H9 (cell line): ENCODE data around the gene QARS1. TPM values are rescaled to one million over a fixed set of nuclear protein-coding genes. Genes with fewer than 3 reads are reported as not detected.

Experiments
- DNase-seq: peaks from one replicate; pipeline ENCODE4 v3.0.0-alpha.2; 2017
- H2AFZ ChIP-seq: one replicate; pipeline ENCODE4 v1.6.1; 2013; ENCODE audit warnings: mild to moderate bottlenecking, low read length, control low read depth, moderate library complexity
- H2AK5ac ChIP-seq: 2 replicates; pipeline ENCODE4 v1.6.1; 2013; ENCODE audit warnings: low read length, control low read depth, mixed read lengths; ENCODE audit not compliant: insufficient read length
- H2BK120ac ChIP-seq: one replicate; pipeline ENCODE4 v1.6.1; 2013; ENCODE audit warnings: low read depth, mild to moderate bottlenecking, low read length, control low read depth, inconsistent platforms; ENCODE audit not compliant: poor library complexity, severe bottlenecking
- H2BK12ac ChIP-seq: 2 replicates; pipeline ENCODE4 v1.6.1; 2013; ENCODE audit warnings: low read length, control low read depth, mixed read lengths, low read depth; ENCODE audit not compliant: insufficient read length
- H2BK15ac ChIP-seq: 2 replicates; pipeline ENCODE4 v1.6.1; 2013; ENCODE audit warnings: low read depth, low read length, control low read depth
- H2BK20ac ChIP-seq: one replicate; pipeline ENCODE4 v1.6.1; 2013; ENCODE audit warnings: low read depth, mild to moderate bottlenecking, low read length, control low read depth, inconsistent platforms; ENCODE audit not compliant: poor library complexity, severe bottlenecking
- H2BK5ac ChIP-seq: 2 replicates; pipeline ENCODE4 v1.6.1; 2013; ENCODE audit warnings: low read length, control low read depth, mixed read lengths; ENCODE audit not compliant: insufficient read length
- H3K14ac ChIP-seq: 2 replicates; pipeline ENCODE4 v1.6.1; 2013; ENCODE audit warnings: low read length, control low read depth; ENCODE audit not compliant: insufficient read depth
- H3K18ac ChIP-seq: 2 replicates; pipeline ENCODE4 v1.6.1; 2013; ENCODE audit warnings: low read depth, mild to moderate bottlenecking, mixed read lengths, low read length, control low read depth; ENCODE audit not compliant: insufficient read length
- H3K23ac ChIP-seq: 2 replicates; pipeline ENCODE4 v1.6.1; 2013; ENCODE audit warnings: low read length, control low read depth, mixed read lengths, low read depth; ENCODE audit not compliant: insufficient read length
- H3K23me2 ChIP-seq: 2 replicates; pipeline ENCODE4 v1.6.1; 2013; ENCODE audit warnings: low read depth, mild to moderate bottlenecking, mixed read lengths, low read length, control low read depth; ENCODE audit not compliant: insufficient read length, poor library complexity, severe bottlenecking
- H3K27ac ChIP-seq: 2 replicates; pipeline ENCODE4 v1.5.1; 2013; ENCODE audit warnings: low read length, control low read depth, mixed read lengths, low read depth; ENCODE audit not compliant: insufficient read length
- H3K27me3 ChIP-seq: 2 replicates; pipeline ENCODE4 v1.6.1; 2013; ENCODE audit warnings: low read length, control low read depth, inconsistent platforms; ENCODE audit not compliant: insufficient read depth
- H3K4ac ChIP-seq: 2 replicates; pipeline ENCODE4 v1.6.1; 2013; ENCODE audit warnings: low read depth, mild to moderate bottlenecking, control low read depth, inconsistent platforms, low read length, moderate library complexity
- H3K4me1 ChIP-seq: 2 replicates; pipeline ENCODE4 v1.6.1; 2013; ENCODE audit warnings: low read length, control low read depth, inconsistent platforms; ENCODE audit not compliant: insufficient read depth
- H3K4me2 ChIP-seq: 2 replicates; pipeline ENCODE4 v1.6.1; 2013; ENCODE audit warnings: low read length, control low read depth, mixed read lengths; ENCODE audit not compliant: insufficient read length, insufficient read depth
- H3K56ac ChIP-seq: 2 replicates; pipeline ENCODE4 v1.6.1; 2013; ENCODE audit warnings: low read depth, mild to moderate bottlenecking, mixed read lengths, low read length, control low read depth; ENCODE audit not compliant: insufficient read length
- H3K79me1 ChIP-seq: 2 replicates; pipeline ENCODE4 v1.6.1; 2013; ENCODE audit warnings: low read depth, mild to moderate bottlenecking, moderate library complexity, low read length, control low read depth, inconsistent platforms; ENCODE audit not compliant: insufficient read depth, poor library complexity, severe bottlenecking
- H3K79me2 ChIP-seq: 2 replicates; pipeline ENCODE4 v1.6.1; 2013; ENCODE audit warnings: low read length, control low read depth, inconsistent platforms; ENCODE audit not compliant: insufficient read depth
- H3K9ac ChIP-seq: 2 replicates; pipeline ENCODE4 v1.6.1; 2013; ENCODE audit warnings: low read length, control low read depth, mixed read lengths; ENCODE audit not compliant: insufficient read length; ENCODE audit errors: extremely low read depth
- H3K9me3 ChIP-seq: one replicate; pipeline ENCODE4 v1.6.1; 2013; ENCODE audit warnings: low read depth, low read length, inconsistent platforms; ENCODE audit not compliant: control insufficient read depth
- H3T11ph ChIP-seq: one replicate; pipeline ENCODE4 v1.6.1; 2013; ENCODE audit warnings: mild to moderate bottlenecking, low read length, control low read depth, inconsistent platforms
- H4K20me1 ChIP-seq: one replicate; pipeline ENCODE4 v1.6.1; 2013; ENCODE audit not compliant: control insufficient read depth, insufficient read length, insufficient read depth
- H4K5ac ChIP-seq: 2 replicates; pipeline ENCODE4 v1.6.1; 2013; ENCODE audit warnings: low read depth, mild to moderate bottlenecking, mixed read lengths, low read length, control low read depth; ENCODE audit not compliant: insufficient read length
- H4K8ac ChIP-seq: replicated peaks from 2 replicates; pipeline ENCODE4 v1.6.1; 2013; ENCODE audit warnings: low read length, control low read depth, mixed read lengths, low read depth; ENCODE audit not compliant: insufficient read length
- H4K91ac ChIP-seq: 2 replicates; pipeline ENCODE4 v1.6.1; 2013; ENCODE audit warnings: low read depth, mild to moderate bottlenecking, moderate library complexity, mixed read lengths, low read length, control low read depth; ENCODE audit not compliant: insufficient read length
- H3K27ac Mint-ChIP-seq, 3 experiments: 2 replicates in 2 of 3; 3 replicates in 1 of 3; pipeline ENCODE4 v1.8.0; 2020 to 2021; ENCODE audit warnings: mixed read lengths in 3 of 3, mild to moderate bottlenecking in 1 of 3, moderate library complexity in 1 of 3
- H3K27me3 Mint-ChIP-seq: 2 replicates; pipeline ENCODE4 v1.8.0; 2021; ENCODE audit warnings: low read depth, mild to moderate bottlenecking, moderate library complexity, mixed read lengths
- H3K36me3 Mint-ChIP-seq, 3 experiments: 2 replicates in 2 of 3; 3 replicates in 1 of 3; pipeline ENCODE4 v1.8.0; 2020 to 2021; ENCODE audit warnings: low read depth in 3 of 3, mixed read lengths in 3 of 3; ENCODE audit not compliant: insufficient read depth in 1 of 3
- H3K4me1 Mint-ChIP-seq, 2 experiments: 2 replicates each; pipeline ENCODE4 v1.8.0; 2020; ENCODE audit warnings: mixed read lengths in 2 of 2
- H3K4me3 Mint-ChIP-seq, 2 experiments: 2 replicates in 1 of 2; 3 replicates in 1 of 2; pipeline ENCODE4 v1.8.0; 2020 to 2021; ENCODE audit warnings: mild to moderate bottlenecking in 2 of 2, mixed read lengths in 2 of 2, moderate library complexity in 1 of 2
- H3K9me3 Mint-ChIP-seq, 2 experiments: 2 replicates in 1 of 2; 3 replicates in 1 of 2; pipeline ENCODE4 v1.8.0; 2020; ENCODE audit warnings: mild to moderate bottlenecking in 2 of 2, mixed read lengths in 2 of 2, moderate library complexity in 1 of 2
- WGBS: extraction: QIAGEN DNeasy Blood & Tissue Kit; methylation state at CpG from one replicate; pipeline ENCODE4 v1.1.7; 2013; ENCODE audit warnings: missing lambda C conversion rate, low lambda C conversion rate, mixed read lengths; ENCODE audit not compliant: insufficient read length; ENCODE audit errors: extremely low coverage; 5-methylcytosine and 5-hydroxymethylcytosine counted together
- total RNA-seq: library from RNA; stranded (reverse); gene quantifications from 2 replicates; pipeline ENCODE4 v1.2.1, GENCODE V29; 2021
- TF ChIP-seq, protein P1 (sequence below): fragments of 200-600 bp; sonication (generic); conservative IDR thresholded peaks from 3 replicates; pipeline ENCODE4 v1.8.0; 2021; ENCODE audit warnings: antibody characterized with exemption, mild to moderate bottlenecking

QARS1 gene
- total RNA-seq, 1 experiment from 2014 or later: 390 TPM

DNA sequence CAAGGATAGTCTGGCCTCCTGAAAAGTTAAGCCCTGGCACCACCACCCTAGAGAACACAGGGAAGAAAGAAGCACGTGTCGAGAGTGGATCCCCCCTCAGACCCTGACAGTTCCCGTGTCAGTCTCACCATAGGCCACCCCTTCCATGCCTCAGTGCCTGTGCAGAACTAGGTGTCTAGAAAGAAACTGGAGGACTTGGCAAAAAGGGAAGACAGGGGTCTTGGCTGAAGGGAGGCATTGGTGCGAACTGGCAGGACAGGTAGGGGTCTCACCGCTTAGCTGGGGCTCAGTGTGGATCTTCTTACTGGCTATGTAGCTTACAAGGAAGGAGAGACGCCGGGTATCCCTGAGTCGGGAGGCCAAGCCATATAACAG is 518 bp downstream of the QARS1 start:
- H2BK5ac ChIP-seq: no peak overlapping the region
- H4K5ac ChIP-seq: no peak overlapping the region
- H3K4ac ChIP-seq: no peak overlapping the region
- no peak for DNase-seq
- Mint-ChIP-seq H3K27ac (peak overlapping the region; percentile 97 to 99 (median 99)), H3K9me3 (no peaks in the 10 kb centered on the region), H3K4me3 (peak overlapping the region; percentile 96), H3K27me3 (no peaks in the 10 kb centered on the region; the same call in 1 of the 2 replicates), H3K4me1 (peaks cover 20 to 23% of the 10 kb centered on the region in 2 experiments), H3K36me3 (peaks cover 41 to 55% (median 52%) of the 10 kb centered on the region in 3 experiments)
- no peak overlapping the region for H4K8ac ChIP-seq
- H3K23me2 ChIP-seq: peaks cover 12% of the 10 kb centered on the region
- no peak overlapping the region for H2BK120ac ChIP-seq
- no CpG with 5 or more reads among the region's 8 CpGs for WGBS
- no peak overlapping the region for H2BK12ac ChIP-seq
- no peaks in the 10 kb centered on the region for H3K27me3 ChIP-seq
- peak overlapping the region; percentile 89 for H3K9ac ChIP-seq
- peaks cover 3% of the 10 kb centered on the region; the same call in 1 of the 2 replicates for H3K4me1 ChIP-seq
- no peaks in the 10 kb centered on the region for H3K9me3 ChIP-seq
- H3K18ac ChIP-seq: no peak overlapping the region
- peak overlapping the region; percentile 96 for H3K4me2 ChIP-seq
- H3K27ac ChIP-seq: no peak overlapping the region
- no peak overlapping the region for H2AFZ ChIP-seq
- no peak overlapping the region for H2BK20ac ChIP-seq
- H3K56ac ChIP-seq: no peak overlapping the region
- no peak overlapping the region for H2AK5ac ChIP-seq
- no peaks in the 10 kb centered on the region; the same call in 1 of the 2 replicates for H3K79me2 ChIP-seq
- H3K14ac ChIP-seq: peak overlapping the region; percentile 39; the same call in 1 of the 2 replicates
- H3K23ac ChIP-seq: no peak overlapping the region
- TF ChIP-seq, protein P1, sequence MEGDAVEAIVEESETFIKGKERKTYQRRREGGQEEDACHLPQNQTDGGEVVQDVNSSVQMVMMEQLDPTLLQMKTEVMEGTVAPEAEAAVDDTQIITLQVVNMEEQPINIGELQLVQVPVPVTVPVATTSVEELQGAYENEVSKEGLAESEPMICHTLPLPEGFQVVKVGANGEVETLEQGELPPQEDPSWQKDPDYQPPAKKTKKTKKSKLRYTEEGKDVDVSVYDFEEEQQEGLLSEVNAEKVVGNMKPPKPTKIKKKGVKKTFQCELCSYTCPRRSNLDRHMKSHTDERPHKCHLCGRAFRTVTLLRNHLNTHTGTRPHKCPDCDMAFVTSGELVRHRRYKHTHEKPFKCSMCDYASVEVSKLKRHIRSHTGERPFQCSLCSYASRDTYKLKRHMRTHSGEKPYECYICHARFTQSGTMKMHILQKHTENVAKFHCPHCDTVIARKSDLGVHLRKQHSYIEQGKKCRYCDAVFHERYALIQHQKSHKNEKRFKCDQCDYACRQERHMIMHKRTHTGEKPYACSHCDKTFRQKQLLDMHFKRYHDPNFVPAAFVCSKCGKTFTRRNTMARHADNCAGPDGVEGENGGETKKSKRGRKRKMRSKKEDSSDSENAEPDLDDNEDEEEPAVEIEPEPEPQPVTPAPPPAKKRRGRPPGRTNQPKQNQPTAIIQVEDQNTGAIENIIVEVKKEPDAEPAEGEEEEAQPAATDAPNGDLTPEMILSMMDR: no peak
- no peak overlapping the region for H4K91ac ChIP-seq
- no peaks in the 10 kb centered on the region for H4K20me1 ChIP-seq
- no peaks in the 10 kb centered on the region for H3K79me1 ChIP-seq
- H2BK15ac ChIP-seq: no peak overlapping the region
- no peak overlapping the region for H3T11ph ChIP-seq
